Natural killer cell (primary cell): ENCODE measurements around the gene MARK3. TPM values are rescaled to one million over a fixed set of nuclear protein-coding genes. Genes with fewer than 3 reads are reported as not detected.

Experiments
- ATAC-seq, 3 donors: fragments of 150-1000 bp in 2 of 3; fragments of 200-7000 bp in 1 of 3; cut with Tn5 transposase; 1 replicate in 1 of 3; 2 replicates in 2 of 3; pipeline ENCODE4 v1.10.0; 2021; ENCODE audit warnings: mild to moderate bottlenecking in 2 of 3, moderate library complexity in 2 of 3
- DNase-seq, 2 donors: peaks; one replicate each; pipeline versions ENCODE4 v3.0.0 to v3.0.0-alpha.2; 2013 to 2021; ENCODE audit warnings: mixed read lengths in 1 of 2
- H3K27ac ChIP-seq: one replicate; pipeline ENCODE4 v1.5.1; 2013; ENCODE audit warnings: mild to moderate bottlenecking, low read length
- H3K27me3 ChIP-seq: one replicate; pipeline ENCODE4 v1.6.1; 2013; ENCODE audit warnings: low read length; ENCODE audit not compliant: control insufficient read depth, insufficient read depth
- H3K36me3 ChIP-seq: one replicate; pipeline ENCODE4 v1.6.1; 2013; ENCODE audit warnings: low read length; ENCODE audit not compliant: control insufficient read depth, insufficient read depth
- H3K4me1 ChIP-seq: one replicate; pipeline ENCODE4 v1.6.1; 2013; ENCODE audit warnings: low read length; ENCODE audit not compliant: control insufficient read depth, insufficient read depth
- H3K4me3 ChIP-seq: one replicate; pipeline ENCODE4 v1.5.1; 2013; ENCODE audit warnings: low read length
- H3K9me3 ChIP-seq: one replicate; pipeline ENCODE4 v1.6.1; 2013; ENCODE audit warnings: low read length; ENCODE audit not compliant: control insufficient read depth, insufficient read depth
- H3K27ac Mint-ChIP-seq, 2 donors: one replicate each; pipeline ENCODE4 v1.8.0; 2022; ENCODE audit warnings: mild to moderate bottlenecking in 2 of 2, mixed read lengths in 2 of 2, moderate library complexity in 1 of 2
- H3K27me3 Mint-ChIP-seq, 2 donors: one replicate each; pipeline ENCODE4 v1.8.0; 2022; ENCODE audit warnings: low read depth in 2 of 2, mixed read lengths in 2 of 2
- H3K36me3 Mint-ChIP-seq: one replicate; pipeline ENCODE4 v1.8.0; 2022; ENCODE audit warnings: mixed read lengths
- H3K4me1 Mint-ChIP-seq, 2 donors: one replicate each; pipeline ENCODE4 v1.8.0; 2022; ENCODE audit warnings: mixed read lengths in 2 of 2
- H3K4me3 Mint-ChIP-seq: one replicate; pipeline ENCODE4 v1.8.0; 2022; ENCODE audit warnings: mild to moderate bottlenecking, moderate library complexity, mixed read lengths
- H3K9me3 Mint-ChIP-seq, 2 donors: one replicate each; pipeline ENCODE4 v1.8.0; 2022; ENCODE audit warnings: mixed read lengths in 2 of 2
- CTCF ChIP-seq: fragments of 200-600 bp; IDR thresholded peaks from one replicate; pipeline ENCODE4 v1.8.0; 2022; ENCODE audit warnings: antibody characterized with exemption
- WGBS: methylation state at CpG from one replicate; pipeline ENCODE4 v1.1.7; 2013; ENCODE audit warnings: missing lambda C conversion rate; ENCODE audit not compliant: insufficient coverage; 5-methylcytosine and 5-hydroxymethylcytosine counted together
- intact Hi-C: fragments of 100-400 bp; cut with micrococcal nuclease; formaldehyde crosslinking; loops from one replicate; pipeline ENCODE4 v1.14.2; 2022
- total RNA-seq, 4 donors: library from RNA; stranded (reverse); fragments of 120-200 nt in 1 of 4; gene quantifications; one replicate each; pipeline versions ENCODE4 v1.2.3 to v1.2.4, GENCODE V29; 2013 to 2022

The MARK3 gene
- total RNA-seq, 3 donors from 2014 or later (not counting 1 experiment from before 2014, with no cell fraction given) = 138 to 167 (median 152) TPM

DNA sequence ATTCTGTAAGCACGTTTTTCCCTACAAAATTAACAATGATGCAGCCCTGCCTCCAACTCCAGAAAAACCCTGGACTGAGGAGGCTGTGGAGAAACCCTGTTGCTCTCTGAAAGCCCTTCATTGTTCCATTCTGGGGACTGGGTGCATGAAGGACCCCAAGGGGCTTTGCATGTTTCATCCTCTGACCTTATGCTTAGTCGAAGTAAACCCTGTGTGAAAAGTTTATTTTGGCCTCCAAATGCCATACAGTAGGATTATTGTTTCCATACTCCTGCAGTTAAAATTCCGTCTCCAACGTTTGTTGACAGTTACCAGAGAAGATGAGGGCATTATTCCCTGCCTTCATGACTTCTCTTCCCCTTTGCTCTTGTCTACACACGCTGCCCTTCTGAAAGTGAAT lies 91.4 kb downstream of the MARK3 start:
- intact Hi-C loops = no loop called here
- Histone ChIP-seq H3K4me1 (no peaks in the 10 kb centered on the region), H3K36me3 (peaks cover 56% of the 10 kb centered on the region), H3K27ac (no peak overlapping the region), H3K27me3 (no peaks in the 10 kb centered on the region), H3K9me3 (no peaks in the 10 kb centered on the region), H3K4me3 (no peak overlapping the region)
- WGBS = 96% methylated on average over 4 of the region's 5 CpGs
- no peak for DNase-seq
- H3K4me3 Mint-ChIP-seq = no peak overlapping the region
- no peaks in the 10 kb centered on the region for H3K27me3 Mint-ChIP-seq
- TF ChIP-seq CTCF = no peak
- H3K9me3 Mint-ChIP-seq = no peaks in the 10 kb centered on the region
- H3K4me1 Mint-ChIP-seq = peaks cover 9 to 12% of the 10 kb centered on the region in 2 donors
- no peak for ATAC-seq
- peaks cover 20% of the 10 kb centered on the region for H3K36me3 Mint-ChIP-seq
- H3K27ac Mint-ChIP-seq = peak overlapping the region in 1 of 2 donors; percentile 19

- Mint-ChIP-seq H3K27me3 (no peaks in the 10 kb centered on the region), H3K27ac (peak overlapping the region; percentile 47 to 65), H3K4me3 (no peak overlapping the region), H3K9me3 (no peaks in the 10 kb centered on the region), H3K36me3 (peaks cover 26% of the 10 kb centered on the region), H3K4me1 (peaks cover 7 to 9% of the 10 kb centered on the region in 2 donors)
- TF ChIP-seq CTCF = no peak
- H3K9me3 ChIP-seq = no peaks in the 10 kb centered on the region
- no peaks in the 10 kb centered on the region for H3K27me3 ChIP-seq
- peaks cover 50% of the 10 kb centered on the region for H3K36me3 ChIP-seq
- no peaks in the 10 kb centered on the region for H3K4me1 ChIP-seq
- DNase-seq = peak in 1 of 2 donors; percentile 47
- ATAC-seq = peak; percentile 72 to 81 (median 77)
- 33% methylated on average over 3 of the region's 3 CpGs for WGBS
- no peak overlapping the region for H3K27ac ChIP-seq
- intact Hi-C loops = no loop called here
- no peak overlapping the region for H3K4me3 ChIP-seq
These were observed 95.4 kb downstream of the MARK3 start for GRCh38 chr14:103480595-103480994.

DNA sequence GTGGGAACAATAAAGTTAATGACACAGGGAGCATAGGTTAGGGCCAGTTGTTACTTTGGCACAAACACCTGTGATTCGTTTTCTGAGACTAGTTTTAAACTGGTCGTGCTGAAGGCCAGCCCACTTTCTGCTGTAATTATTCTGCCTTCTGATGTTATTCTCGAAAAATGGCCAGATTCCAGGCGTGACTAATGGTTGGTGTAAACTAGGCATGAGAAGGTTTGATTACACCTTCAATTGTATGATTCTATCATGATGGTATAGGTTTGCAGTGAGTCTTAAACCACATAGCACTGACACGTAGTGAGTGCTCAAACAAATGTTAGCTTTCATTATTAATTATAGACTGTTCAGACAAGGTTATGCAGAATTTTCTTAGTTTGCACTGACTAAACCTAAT lies 98.4 kb downstream of the MARK3 start:
- DNase-seq (no peak), ATAC-seq (no peak)
- Histone ChIP-seq H3K4me3 (no peak overlapping the region), H3K27ac (no peak overlapping the region), H3K36me3 (peaks cover 39% of the 10 kb centered on the region), H3K27me3 (no peaks in the 10 kb centered on the region), H3K4me1 (no peaks in the 10 kb centered on the region), H3K9me3 (no peaks in the 10 kb centered on the region)
- H3K27me3 Mint-ChIP-seq = no peaks in the 10 kb centered on the region
- H3K36me3 Mint-ChIP-seq = peaks cover 26% of the 10 kb centered on the region
- over 99% methylated on average over 5 of the region's 5 CpGs for WGBS
- H3K4me3 Mint-ChIP-seq = no peak overlapping the region
- no peak overlapping the region for H3K27ac Mint-ChIP-seq
- no peaks in the 10 kb centered on the region for H3K9me3 Mint-ChIP-seq
- intact Hi-C loops = no loop called here
- no peak for TF ChIP-seq CTCF
- H3K4me1 Mint-ChIP-seq = peaks cover 7 to 9% of the 10 kb centered on the region in 2 donors

DNA sequence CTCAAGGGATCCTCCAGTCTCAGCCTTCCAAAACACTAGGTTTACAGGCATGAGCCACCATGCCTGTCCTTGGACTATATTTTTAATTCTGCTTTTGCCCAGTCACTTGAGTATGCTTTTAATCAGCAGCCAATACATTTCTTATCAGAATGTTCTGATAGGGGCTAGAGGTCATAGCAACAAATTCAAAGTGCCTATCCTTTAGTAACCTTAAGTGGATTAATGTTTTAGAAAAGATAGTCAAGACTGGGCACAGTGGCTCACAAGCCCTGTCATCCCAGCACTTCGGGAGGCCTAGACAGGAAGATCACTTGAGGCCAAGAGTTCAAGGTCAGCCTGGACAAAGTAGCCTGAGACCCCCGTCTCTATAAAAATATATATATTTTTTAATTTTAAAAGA lies 100.3 kb downstream of the MARK3 start:
- DNase-seq (no peak), ATAC-seq (no peak)
- H3K4me3 Mint-ChIP-seq = no peak overlapping the region
- H3K36me3 ChIP-seq = peaks cover 45% of the 10 kb centered on the region
- H3K9me3 ChIP-seq = no peaks in the 10 kb centered on the region
- no peak overlapping the region for H3K27ac Mint-ChIP-seq
- no peaks in the 10 kb centered on the region for H3K9me3 Mint-ChIP-seq
- 83% methylated on average over 1 of the region's 2 CpGs for WGBS
- peaks cover 23% of the 10 kb centered on the region for H3K36me3 Mint-ChIP-seq
- no peaks in the 10 kb centered on the region for H3K27me3 ChIP-seq
- TF ChIP-seq CTCF = no peak
- H3K4me3 ChIP-seq = no peak overlapping the region
- intact Hi-C loops = no loop called here
- peaks cover 5 to 7% of the 10 kb centered on the region in 2 donors for H3K4me1 Mint-ChIP-seq
- no peak overlapping the region for H3K27ac ChIP-seq
- H3K4me1 ChIP-seq = no peaks in the 10 kb centered on the region
- no peaks in the 10 kb centered on the region for H3K27me3 Mint-ChIP-seq
